GM19395 (cell line): ENCODE data around the gene UNK.

ENCODE experiments used
- ATAC-seq: cut with Tn5 transposase; IDR thresholded peaks from one replicate; pipeline ENCODE4 v1.9.1; 2021; ENCODE audit warnings: mild to moderate bottlenecking, moderate library complexity; ENCODE audit not compliant: unreplicated experiment

The UNK gene

GRCh38 chr17:75832164-75832651, 47.6 kb downstream of the UNK start:
- no peak for ATAC-seq

- no peak for ATAC-seq
These were observed 48.2 kb downstream of the UNK start for GRCh38 chr17:75832652-75833400.

DNA sequence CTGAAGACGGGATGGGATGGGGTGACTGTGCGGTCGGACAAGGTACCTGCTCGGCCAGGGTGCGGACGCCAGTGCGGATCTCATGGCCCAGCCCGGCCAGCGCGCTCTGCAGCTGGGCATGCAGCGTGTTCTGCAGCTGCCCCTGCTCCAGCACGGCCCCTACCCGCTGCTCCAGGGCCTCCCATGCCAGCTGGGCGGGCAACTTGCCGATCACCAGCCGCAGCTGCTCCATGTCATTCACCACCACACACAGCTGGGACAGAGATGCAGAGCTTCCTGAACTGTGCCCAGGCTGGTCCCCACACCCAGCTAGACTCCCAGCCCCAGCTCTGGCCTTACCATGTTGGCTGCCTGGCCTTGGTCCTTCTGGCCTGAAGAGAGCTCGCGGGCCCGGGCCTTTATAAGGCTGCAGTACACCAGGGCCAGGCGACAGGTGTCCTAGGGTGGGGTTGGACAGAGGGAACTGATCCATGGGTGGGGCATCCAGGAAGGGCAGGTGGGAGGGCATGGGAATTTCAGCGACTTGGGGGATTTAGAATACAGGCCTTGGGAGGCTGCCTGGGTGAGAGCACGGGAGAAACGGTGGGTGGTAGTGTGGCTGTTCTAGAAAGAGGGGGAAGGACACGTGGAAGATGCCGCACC, 49.8 kb downstream of the UNK start:
- no peak for ATAC-seq

- ATAC-seq: no peak
These were observed 50.5 kb downstream of the UNK start for GRCh38 chr17:75834928-75835653.

DNA sequence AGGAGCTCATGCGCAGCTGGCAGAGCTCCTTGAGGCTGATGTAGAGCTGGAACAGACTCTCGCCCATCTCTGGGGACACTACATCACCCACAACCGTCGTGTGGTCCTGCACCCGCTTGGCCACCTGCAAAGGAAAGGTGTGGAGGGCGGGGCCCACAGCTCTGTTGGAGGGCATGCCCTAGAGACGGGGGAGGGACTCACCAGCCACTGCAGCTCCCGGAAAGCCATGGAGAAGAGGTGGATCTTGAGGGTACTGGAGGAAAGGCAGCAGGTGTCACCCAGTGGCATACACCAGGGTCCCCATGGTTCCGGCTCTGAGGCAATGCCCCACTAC, 51.0 kb downstream of the UNK start:
- no peak for ATAC-seq

DNA sequence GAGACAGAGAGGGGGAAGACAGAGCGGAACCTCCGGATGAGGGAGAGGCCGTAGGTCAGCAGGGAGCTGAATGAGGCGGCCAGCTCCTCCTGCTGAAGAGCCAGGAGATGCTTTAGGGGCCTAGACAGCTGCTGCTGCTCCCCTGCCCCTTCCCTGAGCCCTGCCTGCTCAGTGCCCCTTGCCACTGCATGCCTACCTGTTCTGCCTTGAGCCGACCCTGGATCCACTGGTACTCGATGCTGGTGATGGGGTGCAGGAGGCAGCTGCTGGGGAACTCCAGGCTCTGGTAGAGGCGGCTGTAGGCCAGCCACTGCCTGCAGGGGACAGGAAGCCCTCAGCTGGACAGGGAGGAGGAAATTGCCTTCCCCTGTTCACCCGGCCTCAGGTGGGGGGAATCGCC, 52.0 kb downstream of the UNK start:
- ATAC-seq: no peak

GRCh38 chr17:75837899-75838298, 53.3 kb downstream of the UNK start:
- ATAC-seq: no peak

- no peak for ATAC-seq
These were observed 53.8 kb downstream of the UNK start for GRCh38 chr17:75838410-75838809.

DNA sequence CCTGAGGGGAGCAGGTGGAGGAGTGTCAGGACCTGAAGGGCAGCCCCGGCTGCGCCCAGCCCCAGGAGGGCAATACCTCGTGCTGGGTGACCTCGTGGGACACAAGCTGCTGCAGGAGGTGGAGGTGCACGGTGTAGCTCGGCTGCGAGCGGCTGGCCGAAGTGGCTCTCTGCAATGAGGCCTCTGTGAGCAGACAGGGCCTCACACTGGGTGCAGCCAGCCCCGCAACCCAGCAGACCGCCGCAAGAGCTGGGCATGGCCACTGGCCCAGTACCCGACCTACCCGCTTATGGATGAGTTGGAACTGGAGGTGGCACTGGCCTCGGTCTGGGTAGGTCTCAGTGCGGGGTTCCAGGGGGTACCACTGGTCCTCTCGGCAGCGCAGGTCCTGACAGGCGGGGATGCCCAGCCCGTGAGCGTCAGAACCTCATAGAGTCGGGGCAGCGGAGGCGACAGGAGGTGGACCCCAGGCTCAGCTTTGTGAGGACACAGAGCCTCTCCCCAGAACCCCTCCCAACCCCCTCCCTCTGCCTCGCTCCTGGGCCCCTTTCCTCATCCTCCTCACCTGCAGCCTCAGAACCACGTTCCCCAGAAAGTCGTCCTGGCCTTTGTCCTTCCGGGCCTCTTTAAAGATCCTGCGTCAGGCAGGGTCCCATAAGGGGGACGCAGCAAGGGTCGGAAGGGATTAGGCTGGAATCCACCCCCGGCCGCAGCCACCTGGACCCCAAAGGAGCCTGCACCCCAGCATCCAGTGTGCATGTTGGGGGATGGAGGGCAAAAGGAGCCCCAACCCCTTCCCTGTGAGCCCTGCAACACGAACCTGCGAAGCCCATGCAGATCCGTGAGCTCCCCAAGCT, 55.6 kb downstream of the UNK start:
- ATAC-seq: no peak

GRCh38 chr17:75840799-75841164, 56.2 kb downstream of the UNK start:
- ATAC-seq: no peak

GRCh38 chr17:75842411-75842810, 57.8 kb downstream of the UNK start:
- ATAC-seq: no peak

GRCh38 chr17:75842963-75843576, 58.5 kb downstream of the UNK start:
- no peak for ATAC-seq

- ATAC-seq: no peak
These were observed 59.2 kb downstream of the UNK start, which contains the start of gene UNC13D for GRCh38 chr17:75843577-75844529. Gene UNC13D (minus strand): TSS chr17:75844404. CDS start chr17:75844337, 67 bp downstream.

DNA sequence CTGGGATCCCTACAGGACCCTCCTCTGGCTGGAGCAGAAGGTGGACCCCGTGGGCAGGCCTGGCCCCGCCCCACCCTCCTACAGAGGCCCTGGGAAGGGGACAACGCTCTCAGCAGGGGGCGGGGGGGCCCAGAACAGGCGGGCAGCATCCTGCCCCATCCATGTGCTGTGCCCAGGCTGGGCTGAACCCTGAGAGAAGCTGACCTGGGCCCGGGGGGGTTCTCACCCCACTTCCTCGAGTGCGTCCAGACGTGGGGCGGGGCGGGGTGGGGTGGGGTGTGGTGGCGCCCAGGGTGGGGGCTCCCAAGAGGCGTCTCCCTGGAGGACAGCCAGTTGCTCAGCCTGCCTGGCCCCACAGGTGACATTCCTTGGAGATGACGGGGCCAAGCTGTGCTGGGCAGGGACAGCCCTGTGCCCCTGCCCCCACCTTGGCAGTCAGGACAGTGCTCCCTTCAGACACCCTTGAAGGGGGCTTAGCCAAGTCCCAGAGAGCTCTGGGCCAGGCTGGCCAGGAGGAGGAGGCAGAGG, 60.0 kb downstream of the UNK start:
- no peak for ATAC-seq

DNA sequence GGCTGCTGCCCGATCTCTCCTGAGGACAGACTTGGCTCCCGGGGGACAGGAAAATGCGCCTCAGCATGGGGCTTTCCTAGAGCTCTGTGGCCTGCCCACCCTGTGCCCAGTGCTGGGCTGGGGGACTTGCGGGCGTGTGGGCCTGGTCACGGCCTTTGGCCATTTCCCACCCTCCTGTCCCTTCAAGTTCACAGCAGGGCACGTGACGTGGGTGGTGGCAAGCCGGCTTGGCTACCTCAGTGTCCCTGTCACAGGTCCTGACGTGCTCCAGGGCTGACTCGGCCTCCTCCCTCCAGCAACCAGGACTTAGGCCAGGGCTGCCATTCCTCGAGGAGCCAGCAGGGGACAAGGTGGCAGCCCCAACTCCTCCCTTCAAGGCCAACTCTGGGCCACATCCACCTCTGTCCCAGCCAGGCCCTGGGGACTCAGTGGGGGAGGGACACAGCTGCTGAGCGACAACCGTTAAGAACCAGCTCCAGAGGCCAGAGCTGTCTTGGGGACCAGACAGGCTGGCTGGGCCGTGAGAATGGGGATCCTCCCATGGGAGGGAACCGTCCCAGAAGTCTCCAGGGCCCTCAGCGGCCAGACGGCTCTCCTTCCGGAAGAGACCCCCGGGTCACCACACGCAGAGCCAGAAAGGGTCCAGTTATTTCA, 60.6 kb downstream of the UNK start:
- ATAC-seq: peak; percentile 67

- no peak for ATAC-seq
These were observed 61.5 kb downstream of the UNK start for GRCh38 chr17:75845933-75846691.

DNA sequence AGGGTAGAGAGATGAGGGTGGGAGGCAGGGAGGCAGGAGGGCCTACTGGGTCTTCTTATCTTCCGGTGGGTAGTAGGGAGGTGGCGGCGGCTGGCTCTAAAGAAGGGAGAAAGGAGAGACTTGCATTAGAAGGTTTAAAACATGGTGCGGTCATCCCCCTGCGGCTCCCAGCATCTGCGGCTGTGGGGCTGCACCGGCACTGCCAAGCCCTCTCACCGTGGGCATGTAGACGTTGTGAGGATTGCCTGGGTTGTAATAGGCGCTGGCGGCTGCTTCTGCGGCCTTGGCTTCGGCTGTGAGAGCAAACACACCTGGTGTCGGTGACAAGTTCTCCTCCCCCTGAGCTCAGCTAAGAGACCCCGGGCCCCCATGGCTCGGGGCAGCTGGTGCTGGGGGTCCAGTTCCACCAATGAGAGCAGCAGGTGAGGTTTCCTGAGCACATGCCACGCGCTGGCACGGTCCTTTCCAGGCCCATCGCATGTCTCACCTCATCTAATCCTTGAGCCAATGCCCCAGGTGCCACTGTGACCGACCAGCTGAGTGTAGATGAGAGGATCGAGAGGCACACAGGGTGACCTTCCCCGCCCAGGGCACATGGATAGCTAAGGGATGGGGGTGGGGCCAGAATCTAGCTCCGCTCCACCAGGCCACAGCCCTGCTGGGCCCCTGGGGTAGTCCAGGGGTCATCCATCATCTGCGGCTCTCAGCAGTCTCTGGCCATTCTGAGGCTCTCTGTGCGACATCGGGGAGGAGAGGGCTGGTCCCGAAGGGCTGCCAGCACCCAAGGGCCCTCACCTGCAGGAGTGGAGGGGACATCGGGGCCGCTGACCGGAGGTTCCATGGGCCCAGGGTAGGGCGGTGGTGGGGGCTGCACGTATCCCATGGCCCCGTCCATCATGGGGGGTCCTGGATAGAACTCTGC, 62.3 kb downstream of the UNK start:
- ATAC-seq: no peak
